GM21737 (cell line): ENCODE data around the gene SURF2.
A peak's percentile ranks its signal among the peaks of the same experiment; 100 is the strongest.
"Not testable (repeated sequence)": the region's sequence is repeated elsewhere in the genome, so short reads cannot be mapped to it uniquely, and the experiment has no call there.

ENCODE experiments used
- ATAC-seq: cut with Tn5 transposase; IDR thresholded peaks from one replicate; pipeline ENCODE4 v1.9.1; 2021; ENCODE audit warnings: mild to moderate bottlenecking, moderate library complexity; ENCODE audit not compliant: unreplicated experiment

SURF2 gene

DNA sequence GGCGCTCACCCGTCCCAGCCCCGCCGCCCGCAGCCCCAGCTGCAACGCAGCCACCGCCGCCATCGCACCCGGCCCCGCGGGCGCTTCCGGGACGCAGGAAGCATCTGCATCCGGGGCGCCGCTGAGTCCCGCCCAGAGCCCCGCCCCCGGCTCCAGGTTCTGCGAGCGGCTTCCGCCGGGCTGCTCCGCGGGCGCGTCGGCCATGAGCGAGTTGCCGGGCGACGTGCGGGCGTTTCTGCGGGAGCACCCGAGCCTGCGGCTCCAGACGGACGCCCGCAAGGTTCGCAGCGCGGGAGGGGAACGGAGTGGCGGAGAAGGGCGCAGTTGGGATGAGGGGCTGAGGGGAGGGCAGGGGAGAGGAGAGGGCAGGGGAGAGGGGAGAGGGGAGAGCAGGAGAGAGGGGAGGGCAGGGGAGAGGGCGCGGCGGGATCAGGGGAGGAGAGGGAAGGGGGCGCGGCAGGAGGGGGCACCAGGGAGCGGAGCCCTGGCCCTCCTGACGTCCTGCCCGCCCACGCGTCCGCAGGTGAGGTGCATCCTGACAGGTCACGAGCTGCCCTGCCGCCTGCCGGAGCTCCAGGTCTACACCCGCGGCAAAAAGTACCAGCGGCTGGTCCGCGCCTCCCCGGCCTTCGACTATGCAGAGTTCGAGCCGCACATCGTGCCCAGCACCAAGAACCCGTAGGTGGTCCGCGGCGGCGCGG lies at the start of gene SURF2, which contains the start of gene SURF1:
TSS of gene SURF2 (plus strand) at position 160 of the 701 bp plus-strand sequence. CDS start at position 203, 43 bp downstream.
TSS of gene SURF1 (minus strand) at position 97 of the 701 bp plus-strand sequence. CDS start at position 63, 34 bp downstream.
- peak; percentile 56 for ATAC-seq

- no peak for ATAC-seq
These were observed 49.0 kb upstream of the SURF2 start for GRCh38 chr9:133307301-133307700.

DNA sequence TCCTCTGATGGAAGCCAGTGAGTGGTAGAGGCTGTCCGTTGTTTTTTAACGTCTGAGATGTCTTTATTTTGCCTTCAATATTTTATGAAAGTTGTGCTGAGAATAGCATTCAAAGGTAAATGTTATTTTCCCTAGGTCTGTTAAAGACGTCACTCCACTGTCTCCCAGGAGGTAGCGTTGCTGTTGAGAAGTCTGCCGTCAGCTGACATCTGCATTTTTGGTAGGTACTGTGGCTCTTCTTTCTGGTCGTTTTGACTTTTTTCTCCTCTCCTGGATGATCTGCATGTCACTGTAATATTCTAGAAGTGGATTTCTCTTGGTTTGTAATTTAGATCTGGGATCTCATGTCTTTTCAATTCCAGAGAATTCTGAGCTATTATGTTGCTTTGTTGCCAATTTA lies 46.7 kb upstream of the SURF2 start:
- ATAC-seq, result no peak

- no peak for ATAC-seq
These were observed 40.4 kb upstream of the SURF2 start for GRCh38 chr9:133315997-133316396.

- not testable (repeated sequence) for ATAC-seq
These were observed 38.8 kb upstream of the SURF2 start for GRCh38 chr9:133317551-133317950.

DNA sequence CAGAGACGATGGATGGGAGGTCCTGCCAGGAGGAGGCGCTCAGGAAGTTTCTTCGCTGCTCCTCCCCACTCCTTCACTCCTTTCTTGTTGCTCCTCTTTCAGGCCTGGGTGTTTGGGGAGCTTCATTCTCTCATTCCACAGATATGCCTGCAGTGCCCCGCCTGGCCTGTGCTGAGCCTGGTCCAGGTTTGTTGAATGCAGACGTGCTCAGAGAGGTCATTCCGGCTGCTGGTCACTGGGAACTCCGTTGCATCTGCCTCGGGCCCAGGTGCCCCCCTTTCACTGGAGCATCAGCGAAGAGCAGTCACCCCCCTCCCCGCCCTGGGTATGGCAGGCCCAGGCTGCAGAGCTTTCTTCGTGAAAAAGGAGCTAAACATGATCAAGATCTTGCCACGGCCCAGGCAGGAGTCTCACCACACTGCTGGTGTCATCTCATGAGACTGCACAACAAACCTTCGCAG lies 35.9 kb upstream of the SURF2 start:
- ATAC-seq, result no peak

DNA sequence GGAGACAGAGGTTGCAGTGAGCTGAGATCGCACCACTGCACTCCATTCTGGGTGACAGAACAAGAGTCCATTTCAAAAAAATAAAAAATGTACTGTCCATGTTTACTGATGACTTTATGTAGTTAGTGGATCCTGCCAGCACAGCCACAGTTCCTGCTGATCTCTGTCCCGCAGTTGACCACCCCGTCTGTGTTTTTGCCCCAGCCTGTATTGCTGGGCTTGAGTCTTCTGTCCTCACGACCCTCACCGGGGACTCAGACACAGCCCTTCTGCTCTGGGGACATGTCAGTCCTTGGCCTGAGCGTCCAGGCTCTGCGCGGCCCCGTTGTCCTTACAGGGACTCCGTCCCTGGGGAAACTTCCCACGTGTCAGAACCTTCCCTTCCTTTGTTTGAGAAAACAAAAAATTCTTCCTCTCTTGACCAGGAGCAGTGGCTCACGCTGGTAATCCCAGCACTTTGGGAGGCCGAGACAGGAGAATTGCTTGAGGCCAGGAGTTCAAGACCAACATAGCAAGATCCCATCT lies 34.9 kb upstream of the SURF2 start:
- no peak for ATAC-seq

- no peak for ATAC-seq
These were observed 33.6 kb upstream of the SURF2 start for GRCh38 chr9:133322701-133323100.

DNA sequence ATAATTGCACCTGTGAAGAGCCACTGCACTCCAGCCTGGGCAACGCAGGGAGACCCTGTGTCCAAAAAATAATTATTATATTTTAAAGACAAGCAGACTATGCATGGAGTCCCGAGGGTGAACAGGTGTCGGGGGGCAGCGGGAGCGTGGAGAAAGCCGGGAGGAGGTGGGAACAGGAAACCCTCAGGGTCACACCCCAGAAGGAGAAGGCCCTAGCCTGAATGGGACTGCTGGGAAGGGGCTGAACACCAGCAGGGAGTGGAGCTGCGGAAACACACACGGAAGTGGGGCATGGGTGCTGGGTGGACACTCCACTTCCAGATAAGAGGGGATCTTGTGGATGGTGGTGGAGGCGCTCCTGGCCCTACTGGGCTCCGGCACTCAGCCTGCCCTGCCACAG lies 33.1 kb upstream of the SURF2 start:
- ATAC-seq, result no peak

DNA sequence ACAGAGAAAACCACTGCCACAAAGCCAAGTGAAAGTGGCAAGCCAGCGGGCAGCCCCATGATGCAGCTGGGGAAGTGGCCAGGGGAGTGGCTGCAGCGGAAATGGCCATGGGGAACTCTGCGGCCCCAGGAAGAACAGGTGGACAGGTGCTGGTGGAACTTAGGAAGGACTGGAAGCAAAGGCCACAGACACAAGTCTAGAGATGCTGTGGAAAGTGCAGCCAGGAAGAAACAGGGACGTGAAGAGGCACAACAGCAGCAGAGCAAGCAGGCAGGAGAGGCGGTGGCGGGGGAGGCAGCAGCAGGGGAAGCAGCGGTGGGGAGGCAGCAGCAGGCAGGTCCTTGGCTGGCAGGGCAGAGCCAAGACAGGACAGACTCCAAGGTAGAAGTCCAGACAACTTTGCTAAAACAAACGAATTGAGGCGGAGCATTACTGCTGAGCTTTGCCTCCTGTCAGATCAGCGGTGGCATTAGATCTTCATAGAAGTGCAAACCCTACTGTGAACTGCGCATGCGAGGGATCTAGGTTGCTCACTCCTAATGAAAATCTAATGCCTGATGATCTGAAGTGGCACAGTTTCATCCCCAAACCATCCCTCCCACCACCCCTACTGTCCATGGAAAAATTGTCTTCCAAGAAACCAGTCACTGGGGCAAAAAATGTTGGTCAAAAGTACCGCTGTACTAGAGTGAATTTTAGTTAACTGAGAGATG lies 32.2 kb upstream of the SURF2 start:
- no peak for ATAC-seq

DNA sequence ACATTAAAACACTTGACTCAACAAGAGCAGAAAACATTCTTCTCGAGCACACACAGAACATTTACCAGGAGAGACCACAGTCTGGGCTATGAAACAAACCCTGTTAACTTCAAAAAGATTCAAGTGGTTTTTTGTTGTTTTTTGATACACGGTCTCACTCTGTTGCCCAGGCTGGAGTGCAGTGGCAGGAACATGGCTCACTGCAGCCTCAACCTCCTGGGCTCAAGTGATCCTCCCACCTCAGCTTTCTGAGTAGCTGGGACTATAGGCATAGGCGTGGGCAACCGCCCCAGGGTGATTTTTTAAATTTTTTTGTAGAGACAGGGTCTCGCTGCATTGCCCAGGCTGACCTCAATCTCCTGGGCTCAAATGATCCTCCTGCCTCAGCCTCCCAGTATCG lies 29.3 kb upstream of the SURF2 start:
- not testable (repeated sequence) for ATAC-seq

DNA sequence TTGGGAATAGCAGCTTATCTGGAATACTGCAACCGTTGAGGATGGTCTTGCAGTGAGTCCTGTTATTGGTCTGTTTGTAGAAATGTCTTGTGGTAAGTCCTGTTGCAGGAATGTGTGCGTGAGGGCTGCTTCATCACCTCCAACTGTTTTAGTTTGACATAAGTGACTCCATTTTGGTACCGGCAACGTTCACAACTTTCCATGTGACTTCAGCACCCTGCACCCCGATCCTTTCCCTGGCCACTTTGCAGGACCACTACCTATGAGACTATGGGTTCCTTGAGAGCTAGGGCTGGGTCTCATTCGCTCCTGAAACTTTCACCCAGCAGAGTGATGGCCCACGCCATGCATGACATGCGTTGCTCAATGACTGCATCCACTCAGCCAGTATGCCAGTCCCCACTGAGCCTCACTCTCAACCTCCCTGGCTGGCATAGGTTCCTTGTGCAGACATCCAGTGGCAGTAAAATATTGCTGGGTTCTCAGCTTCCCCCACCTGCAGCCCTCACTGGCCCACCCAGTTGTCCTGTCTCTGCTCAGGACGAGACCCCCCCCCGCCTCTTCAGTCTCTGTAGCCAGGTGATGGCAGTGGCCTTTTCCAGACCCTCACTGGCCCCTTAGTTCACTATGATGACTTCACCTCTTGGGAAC lies 28.4 kb upstream of the SURF2 start:
- no peak for ATAC-seq

DNA sequence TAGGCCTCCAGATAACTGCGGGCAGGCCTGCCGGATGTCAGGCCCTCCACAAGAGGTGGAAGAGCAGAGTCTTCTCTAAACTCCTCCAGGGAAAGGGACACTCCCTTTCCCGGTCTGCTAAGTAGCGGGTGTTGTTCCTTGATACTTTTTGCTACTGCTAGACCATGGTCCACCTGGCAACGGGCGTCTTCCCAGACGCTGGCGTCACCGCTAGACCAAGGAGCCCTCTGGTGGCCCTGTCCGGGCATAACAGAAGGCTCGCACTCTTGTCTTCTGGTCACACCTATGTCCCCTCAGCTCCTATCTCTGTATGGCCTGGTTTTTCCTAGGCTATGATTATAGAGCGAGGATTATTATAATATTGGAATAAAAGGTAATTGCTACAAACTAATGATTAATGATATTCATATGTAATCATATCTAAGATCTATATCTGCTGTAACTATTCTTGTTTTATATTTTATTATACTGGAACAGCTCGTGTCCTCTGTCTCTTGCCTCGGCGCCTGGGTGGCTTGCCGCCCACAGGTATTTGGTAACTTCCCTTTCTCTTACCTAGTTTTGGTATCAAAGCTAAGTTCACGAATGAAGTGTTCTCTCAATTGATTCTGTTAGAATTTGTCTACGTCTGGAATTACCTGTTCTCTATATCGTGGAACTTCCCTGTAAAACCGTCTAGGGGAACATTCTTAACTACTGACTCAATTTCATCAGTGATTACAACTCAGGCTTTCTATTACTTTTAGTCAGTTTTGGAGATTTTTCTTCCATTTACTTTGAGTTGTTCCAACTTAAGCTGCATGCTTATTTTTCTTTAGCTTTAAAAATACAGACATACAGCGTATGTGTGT lies 26.8 kb upstream of the SURF2 start:
- ATAC-seq, result not testable (repeated sequence)

GRCh38 chr9:133331221-133331620 lies 25.1 kb upstream of the SURF2 start:
- no peak for ATAC-seq

DNA sequence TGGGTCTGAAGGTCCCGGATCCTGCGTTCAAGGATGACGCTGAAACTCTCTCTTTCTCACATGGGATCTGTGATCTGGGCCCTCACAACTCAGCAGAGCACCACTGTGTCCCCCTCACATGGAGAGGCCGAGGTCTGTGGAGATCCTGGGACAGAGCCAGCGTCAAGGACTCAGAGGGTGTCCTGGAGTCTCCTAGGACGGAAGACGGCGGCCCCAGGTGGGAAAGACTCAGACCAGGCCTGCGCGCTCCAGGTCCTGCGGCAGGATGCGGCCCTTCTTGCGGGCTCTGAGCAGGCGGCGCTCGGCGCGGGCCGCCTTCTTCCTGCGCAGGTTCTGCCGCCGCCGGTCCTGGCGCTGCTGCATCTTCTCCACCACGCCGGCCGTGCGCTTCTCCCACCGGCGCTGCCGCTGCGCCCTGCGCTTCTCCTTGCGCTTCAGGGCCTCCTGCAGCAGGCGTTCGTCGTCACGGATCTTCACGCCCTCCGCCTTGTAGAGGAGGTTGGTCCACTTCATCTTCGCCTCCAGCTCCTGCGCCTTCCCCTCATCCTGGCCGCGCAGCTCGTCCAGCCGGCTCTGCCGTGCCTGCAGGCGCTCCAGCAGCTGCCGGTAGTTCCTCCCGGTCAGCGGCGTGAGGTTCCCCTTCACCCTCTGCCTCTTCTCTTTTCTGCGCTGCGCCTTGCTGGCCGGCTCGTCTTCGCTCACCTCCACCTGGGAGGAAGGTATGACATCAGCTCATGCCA lies 24.5 kb upstream of the SURF2 start:
- ATAC-seq, result no peak

DNA sequence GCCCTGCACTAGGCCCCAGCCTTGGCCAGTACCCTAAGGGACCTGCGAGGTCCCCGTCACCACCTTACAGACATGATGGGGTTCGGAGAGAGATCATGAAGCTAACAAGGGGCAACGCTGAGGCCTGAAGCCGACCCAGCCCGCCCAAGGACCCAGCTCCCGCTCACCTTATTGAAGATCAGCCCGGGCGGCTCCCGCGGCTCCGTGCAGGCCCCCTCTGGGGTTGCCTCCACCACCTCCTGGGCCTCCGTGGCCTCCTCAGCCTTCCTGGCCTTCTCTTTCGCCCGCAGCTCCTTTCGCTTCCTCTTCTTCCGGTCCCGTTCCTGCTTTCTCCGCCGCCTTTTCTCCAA lies 24.0 kb upstream of the SURF2 start:
- ATAC-seq, result no peak

GRCh38 chr9:133333011-133333410 lies 23.3 kb upstream of the SURF2 start:
- ATAC-seq, result no peak

DNA sequence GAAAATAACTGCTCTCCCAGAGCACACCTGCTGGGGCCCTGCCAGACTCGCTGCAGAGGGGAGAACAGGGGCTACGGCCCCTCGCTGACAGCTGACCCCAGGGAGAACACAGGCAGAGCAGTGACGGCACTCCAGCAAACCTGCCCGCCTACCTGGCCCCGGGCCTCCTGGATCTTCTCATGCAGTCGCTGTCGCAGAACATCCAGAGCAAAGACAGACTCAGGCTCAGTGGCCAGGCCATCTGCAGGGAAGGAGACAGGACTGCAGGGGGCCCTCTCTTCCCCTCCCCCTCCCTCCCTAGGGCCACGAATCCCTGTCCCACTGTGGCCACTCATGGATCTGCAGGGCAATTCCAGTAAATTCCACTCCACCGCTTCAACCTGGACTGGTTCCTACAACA lies 22.8 kb upstream of the SURF2 start:
- no peak for ATAC-seq

- no peak for ATAC-seq
These were observed 22.2 kb upstream of the SURF2 start for GRCh38 chr9:133334161-133334560.

DNA sequence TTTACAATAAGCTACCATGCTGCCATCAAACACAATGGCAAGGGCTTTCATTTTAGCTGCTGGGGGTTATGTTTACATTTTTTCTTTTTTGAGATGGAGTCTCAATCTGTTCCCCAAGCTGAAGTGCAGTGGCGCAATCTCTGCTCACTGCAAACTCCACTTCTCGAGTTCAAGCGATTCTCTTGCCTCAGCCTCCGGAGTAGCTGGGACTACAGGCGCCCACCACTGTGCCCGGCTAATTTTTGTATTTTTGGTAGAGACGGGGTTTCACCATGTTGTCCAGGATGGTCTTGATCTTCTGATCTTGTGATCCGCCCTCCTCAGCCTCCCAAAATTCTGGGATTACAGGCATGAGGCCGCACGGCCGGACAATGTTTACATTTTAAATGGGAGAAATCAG lies 21.5 kb upstream of the SURF2 start:
- ATAC-seq, result not testable (repeated sequence)
